Left lung (tissue), 10 donors: ENCODE data around the gene CXorf65. TPM values are rescaled to one million over a fixed set of nuclear protein-coding genes. Genes with fewer than 3 reads are reported as not detected.

Source experiments
- ATAC-seq: fragments of 200-7000 bp; cut with Tn5 transposase; one replicate; pipeline ENCODE4 v1.9.1; 2020; ENCODE audit warnings: moderate library complexity
- DNase-seq, 4 donors: peaks; one replicate each; pipeline ENCODE4 v3.0.0-alpha.2; 2013 to 2020
- H3K27ac ChIP-seq, 2 donors: fragments of 200-600 bp; sonication (generic) in 1 of 2; one replicate each; pipeline versions ENCODE4 v1.5.0 to v1.8.0; 2020 to 2021
- H3K27me3 ChIP-seq, 2 donors: fragments of 200-600 bp; sonication (generic) in 1 of 2; one replicate each; pipeline versions ENCODE4 v1.5.0 to v1.8.0; 2020 to 2021
- H3K36me3 ChIP-seq, 2 donors: fragments of 200-600 bp; sonication (generic) in 1 of 2; one replicate each; pipeline versions ENCODE4 v1.5.0 to v1.8.0; 2020 to 2021
- H3K4me1 ChIP-seq, 2 donors: fragments of 200-600 bp; one replicate each; pipeline ENCODE4 v1.8.0; 2021
- H3K4me3 ChIP-seq, 2 donors: fragments of 200-600 bp; sonication (generic) in 1 of 2; one replicate each; pipeline versions ENCODE4 v1.5.0 to v1.8.0; 2020 to 2021; ENCODE audit warnings: mild to moderate bottlenecking in 1 of 2
- H3K9me3 ChIP-seq, 2 donors: fragments of 200-600 bp; sonication (generic) in 1 of 2; one replicate each; pipeline versions ENCODE4 v1.5.0 to v1.8.0; 2020 to 2021
- CTCF ChIP-seq, 2 donors: fragments of 200-600 bp; sonication (generic) in 1 of 2; IDR thresholded peaks; one replicate each; pipeline versions ENCODE4 v1.5.0 to v1.8.0; 2021; ENCODE audit warnings: antibody characterized with exemption in 2 of 2
- intact Hi-C, 2 donors: fragments of 100-400 bp; cut with DNase I; formaldehyde crosslinking; loops; one replicate each; pipeline versions ENCODE4 v1.11.2 to v1.14.2; 2022
- polyA plus RNA-seq, 6 donors: library from polyadenylated mRNA; unstranded; fragments of 120-200 nt; gene quantifications; one replicate each; pipeline ENCODE4 v1.2.1, GENCODE V29; 2013; ENCODE audit not compliant: insufficient read length in 6 of 6
- total RNA-seq, 2 donors: library from RNA; stranded (reverse); fragmentation: NEBNext Ultra II Directional; extraction: Animal tissue kit (Norgen Biotek cat#: 25700); gene quantifications; one replicate each; pipeline ENCODE4 v1.2.1, GENCODE V29; 2021
- donor health status: DM: no; HTN: yes; CAD: no.
- donor health status: DM: no; HTN: no; CAD: no.

CXorf65 gene
- total and polyA plus RNA-seq, 8 donors = 0.52 to 0.84 TPM; not detected in 6

GRCh38 chrX:71095981-71096759 lies 10.4 kb downstream of the CXorf65 start:
- H3K36me3 ChIP-seq = no peaks in the 10 kb centered on the region
- H3K27ac ChIP-seq = peak overlapping the region in 1 of 2 donors; percentile 57
- H3K27me3 ChIP-seq = no peaks in the 10 kb centered on the region
- DNase-seq (peak in 1 of 4 donors; percentile 50), ATAC-seq (peak; percentile 79)
- intact Hi-C loops = no loop called here
- no peak for TF ChIP-seq CTCF (IDR thresholded peaks at IDR 0.05)
- no peaks in the 10 kb centered on the region for H3K9me3 ChIP-seq
- H3K4me3 ChIP-seq = peak overlapping the region; percentile 40 to 56
- H3K4me1 ChIP-seq = peaks cover 0 to 23% of the 10 kb centered on the region in 2 donors

GRCh38 chrX:71095555-71095980 lies 11.0 kb downstream of the CXorf65 start, which contains the start of gene FOXO4:
Gene FOXO4, plus strand, starts transcription at chrX:71095851. Its CDS starts 678 bp downstream, at chrX:71096529.
- intact Hi-C loops = no loop called here
- H3K4me3 ChIP-seq = peak within 1 kb of the TSS; percentile 40 to 56
- peak within 1 kb of the TSS in 1 of 2 donors; percentile 57 for H3K27ac ChIP-seq
- no peaks in the 10 kb centered on the region for H3K27me3 ChIP-seq
- DNase-seq (peak; percentile 77 to 94 (median 94)), ATAC-seq (peak; percentile 96)
- peaks cover 0 to 23% of the 10 kb centered on the region in 2 donors for H3K4me1 ChIP-seq
- no peaks in the 10 kb centered on the region for H3K36me3 ChIP-seq
- no peaks in the 10 kb centered on the region for H3K9me3 ChIP-seq
- no peak for TF ChIP-seq CTCF (IDR thresholded peaks at IDR 0.05)

GRCh38 chrX:71095033-71095432 lies 11.5 kb downstream of the CXorf65 start:
- no peak overlapping the region for H3K27ac ChIP-seq
- intact Hi-C loops = no loop called here

GRCh38 chrX:71091263-71091662 lies 15.3 kb downstream of the CXorf65 start:
- ATAC-seq (no peak), DNase-seq (no peak)
- Histone ChIP-seq H3K9me3 (no peaks in the 10 kb centered on the region), H3K36me3 (no peaks in the 10 kb centered on the region), H3K27me3 (no peaks in the 10 kb centered on the region), H3K4me1 (no peaks in the 10 kb centered on the region), H3K27ac (no peak overlapping the region), H3K4me3 (no peak overlapping the region)
- intact Hi-C loops = no loop called here
- no peak for TF ChIP-seq CTCF (IDR thresholded peaks at IDR 0.05)

More at GRCh38 chrX:71095033-71095432, 11.5 kb downstream of the CXorf65 start:
- H3K27me3 ChIP-seq = no peaks in the 10 kb centered on the region
- no peak for TF ChIP-seq CTCF (IDR thresholded peaks at IDR 0.05)
- H3K4me3 ChIP-seq = peak overlapping the region; percentile 31 to 56
- no peak for ATAC-seq
- H3K4me1 ChIP-seq = peaks cover 0 to 23% of the 10 kb centered on the region in 2 donors
- no peaks in the 10 kb centered on the region for H3K9me3 ChIP-seq
- DNase-seq = no peak
- no peaks in the 10 kb centered on the region for H3K36me3 ChIP-seq

GRCh38 chrX:71085900-71086299 lies 20.6 kb downstream of the CXorf65 start:
- ATAC-seq = no peak
- Histone ChIP-seq H3K27ac (no peak overlapping the region), H3K9me3 (no peaks in the 10 kb centered on the region), H3K36me3 (no peaks in the 10 kb centered on the region), H3K27me3 (no peaks in the 10 kb centered on the region), H3K4me3 (no peak overlapping the region), H3K4me1 (no peaks in the 10 kb centered on the region)
- DNase-seq = no peak
- TF ChIP-seq CTCF (IDR thresholded peaks at IDR 0.05) = no peak
- intact Hi-C loops = no loop called here
